Hepatocyte (in vitro differentiated cells): ENCODE measurements around the gene FMO5. TPM values are rescaled to one million over a fixed set of nuclear protein-coding genes. Genes with fewer than 3 reads are reported as not detected.

Experiments
- DNase-seq: peaks from one replicate; pipeline ENCODE4 v3.0.0-alpha.2; 2016; ENCODE audit warnings: low spot score
- H2AFZ ChIP-seq: fragments of 200-600 bp; sonication (generic); 2 replicates; pipeline ENCODE4 v1.6.0; 2016; ENCODE audit warnings: antibody characterized with exemption, mild to moderate bottlenecking
- H3K27ac ChIP-seq: fragments of 200-600 bp; sonication (generic); 2 replicates; pipeline ENCODE4 v1.5.1; 2016; ENCODE audit warnings: mild to moderate bottlenecking
- H3K27me3 ChIP-seq: fragments of 200-600 bp; sonication (generic); 2 replicates; pipeline ENCODE4 v1.6.1; 2016
- H3K36me3 ChIP-seq: fragments of 200-600 bp; sonication (generic); replicated peaks from 2 replicates; pipeline ENCODE4 v1.5.1; 2016; ENCODE audit warnings: low read depth; ENCODE audit not compliant: insufficient read depth
- H3K4me1 ChIP-seq: fragments of 200-600 bp; sonication (generic); 2 replicates; pipeline ENCODE4 v1.5.1; 2016; ENCODE audit warnings: mild to moderate bottlenecking, moderate library complexity; ENCODE audit not compliant: insufficient read depth
- H3K4me2 ChIP-seq: fragments of 200-600 bp; sonication (generic); 2 replicates; pipeline ENCODE4 v1.6.0; 2016
- H3K4me3 ChIP-seq: fragments of 200-600 bp; sonication (generic); 2 replicates; pipeline ENCODE4 v1.5.1; 2016; ENCODE audit warnings: mild to moderate bottlenecking
- H3K79me2 ChIP-seq: fragments of 200-600 bp; sonication (generic); 2 replicates; pipeline ENCODE4 v1.6.0; 2017; ENCODE audit warnings: mild to moderate bottlenecking
- H3K9me2 ChIP-seq: fragments of 200-600 bp; sonication (generic); replicated peaks from 2 replicates; pipeline ENCODE4 v1.6.0; 2017; ENCODE audit warnings: mild to moderate bottlenecking; ENCODE audit not compliant: insufficient read depth
- H3K9me3 ChIP-seq: fragments of 200-600 bp; sonication (generic); 2 replicates; pipeline ENCODE4 v1.5.1; 2016; ENCODE audit warnings: low read depth, mild to moderate bottlenecking
- H4K20me1 ChIP-seq: fragments of 200-600 bp; sonication (generic); 2 replicates; pipeline ENCODE4 v1.6.0; 2016; ENCODE audit warnings: mild to moderate bottlenecking; ENCODE audit not compliant: insufficient read depth, poor library complexity, severe bottlenecking
- EZH2 ChIP-seq: fragments of 200-600 bp; sonication (generic); IDR thresholded peaks from 2 replicates; pipeline ENCODE4 v1.6.1; 2016; ENCODE audit warnings: antibody characterized with exemption, mild to moderate bottlenecking, borderline replicate concordance
- EZH2phosphoT487 ChIP-seq: fragments of 200-600 bp; sonication (generic); IDR thresholded peaks from one replicate; pipeline ENCODE4 v1.6.1; 2018; ENCODE audit warnings: antibody characterized with exemption, mild to moderate bottlenecking, low read depth, moderate library complexity; ENCODE audit not compliant: unreplicated experiment, severe bottlenecking
- WGBS: methylation state at CpG from one replicate; pipeline ENCODE4 v1.1.6; 2016; ENCODE audit warnings: low lambda C conversion rate; ENCODE audit errors: missing lambda C conversion rate; 5-methylcytosine and 5-hydroxymethylcytosine counted together
- polyA plus RNA-seq: library from polyadenylated mRNA; unstranded; fragments of >200 nt; fragmentation: Nextera tagmentation; extraction: Ambion mirVana; gene quantifications from 2 replicates; pipeline ENCODE4 v1.2.1, GENCODE V29; 2016
- total RNA-seq: library from RNA; depleted of rRNA; stranded (reverse); fragments of >200 nt; gene quantifications from 2 replicates; pipeline ENCODE4 v1.2.3, GENCODE V29; 2014
- TF ChIP-seq, protein P1 (sequence below): fragments of 200-600 bp; sonication (generic); IDR thresholded peaks from 2 replicates; pipeline ENCODE4 v1.5.1; 2016; ENCODE audit warnings: antibody characterized with exemption, mild to moderate bottlenecking; ENCODE audit not compliant: poor library complexity

Gene FMO5
- total and polyA plus RNA-seq, 2 experiments from 2014 or later = 44.6 to 48.6 TPM

- H3K4me1 ChIP-seq = no peaks in the 10 kb centered on the region
- no peak overlapping the region for H2AFZ ChIP-seq
- H3K4me3 ChIP-seq = no peak overlapping the region
- no peaks in the 10 kb centered on the region for H3K9me3 ChIP-seq
- no peak overlapping the region for H3K4me2 ChIP-seq
- no peaks in the 10 kb centered on the region for H3K27me3 ChIP-seq
- H3K36me3 ChIP-seq = no peaks in the 10 kb centered on the region
- 99% methylated on average over 4 of the region's 4 CpGs for WGBS
- H3K9me2 ChIP-seq = no peaks in the 10 kb centered on the region
- H4K20me1 ChIP-seq = no peaks in the 10 kb centered on the region
- DNase-seq = no peak
- H3K79me2 ChIP-seq = no peaks in the 10 kb centered on the region
- TF ChIP-seq, protein P1, sequence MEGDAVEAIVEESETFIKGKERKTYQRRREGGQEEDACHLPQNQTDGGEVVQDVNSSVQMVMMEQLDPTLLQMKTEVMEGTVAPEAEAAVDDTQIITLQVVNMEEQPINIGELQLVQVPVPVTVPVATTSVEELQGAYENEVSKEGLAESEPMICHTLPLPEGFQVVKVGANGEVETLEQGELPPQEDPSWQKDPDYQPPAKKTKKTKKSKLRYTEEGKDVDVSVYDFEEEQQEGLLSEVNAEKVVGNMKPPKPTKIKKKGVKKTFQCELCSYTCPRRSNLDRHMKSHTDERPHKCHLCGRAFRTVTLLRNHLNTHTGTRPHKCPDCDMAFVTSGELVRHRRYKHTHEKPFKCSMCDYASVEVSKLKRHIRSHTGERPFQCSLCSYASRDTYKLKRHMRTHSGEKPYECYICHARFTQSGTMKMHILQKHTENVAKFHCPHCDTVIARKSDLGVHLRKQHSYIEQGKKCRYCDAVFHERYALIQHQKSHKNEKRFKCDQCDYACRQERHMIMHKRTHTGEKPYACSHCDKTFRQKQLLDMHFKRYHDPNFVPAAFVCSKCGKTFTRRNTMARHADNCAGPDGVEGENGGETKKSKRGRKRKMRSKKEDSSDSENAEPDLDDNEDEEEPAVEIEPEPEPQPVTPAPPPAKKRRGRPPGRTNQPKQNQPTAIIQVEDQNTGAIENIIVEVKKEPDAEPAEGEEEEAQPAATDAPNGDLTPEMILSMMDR = no peak
- TF ChIP-seq EZH2 (no peak), EZH2phosphoT487 (no peak)
- no peak overlapping the region for H3K27ac ChIP-seq
Measured at GRCh38 chr1:147267711-147268110, 42.6 kb upstream of the FMO5 start.

DNA sequence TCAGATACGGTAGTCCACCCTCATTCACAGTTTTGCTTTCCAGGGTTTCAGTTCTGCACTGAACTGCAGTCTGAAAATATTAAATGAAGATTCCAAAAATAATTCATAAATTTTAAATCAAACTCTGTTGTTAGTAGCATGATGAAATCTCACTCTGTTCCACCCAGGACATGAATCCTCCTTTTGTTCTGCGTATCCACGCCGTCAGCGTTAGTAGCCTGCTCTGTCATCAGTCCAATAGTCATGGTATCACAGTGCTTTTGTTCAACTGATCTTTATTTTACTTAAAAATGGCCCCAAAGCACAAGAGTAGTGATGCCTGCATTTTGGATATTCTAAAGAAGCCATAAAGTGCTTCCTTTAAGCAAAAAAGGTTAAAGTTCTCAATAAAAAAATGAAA, 41.2 kb upstream of the FMO5 start:
- H2AFZ ChIP-seq = no peak overlapping the region
- no peaks in the 10 kb centered on the region for H3K4me1 ChIP-seq
- H3K27ac ChIP-seq = no peak overlapping the region
- no peak overlapping the region for H3K4me2 ChIP-seq
- TF ChIP-seq EZH2 (no peak), EZH2phosphoT487 (no peak)
- TF ChIP-seq, protein P1 = no peak
- H3K27me3 ChIP-seq = no peaks in the 10 kb centered on the region
- whole genome bisulfite sequencing = 97% methylated on average over 5 of the region's 5 CpGs
- no peaks in the 10 kb centered on the region for H3K9me2 ChIP-seq
- no peaks in the 10 kb centered on the region for H4K20me1 ChIP-seq
- H3K9me3 ChIP-seq = no peaks in the 10 kb centered on the region
- H3K4me3 ChIP-seq = no peak overlapping the region
- H3K36me3 ChIP-seq = peaks cover 3% of the 10 kb centered on the region
- DNase-seq = no peak
- no peaks in the 10 kb centered on the region for H3K79me2 ChIP-seq

DNA sequence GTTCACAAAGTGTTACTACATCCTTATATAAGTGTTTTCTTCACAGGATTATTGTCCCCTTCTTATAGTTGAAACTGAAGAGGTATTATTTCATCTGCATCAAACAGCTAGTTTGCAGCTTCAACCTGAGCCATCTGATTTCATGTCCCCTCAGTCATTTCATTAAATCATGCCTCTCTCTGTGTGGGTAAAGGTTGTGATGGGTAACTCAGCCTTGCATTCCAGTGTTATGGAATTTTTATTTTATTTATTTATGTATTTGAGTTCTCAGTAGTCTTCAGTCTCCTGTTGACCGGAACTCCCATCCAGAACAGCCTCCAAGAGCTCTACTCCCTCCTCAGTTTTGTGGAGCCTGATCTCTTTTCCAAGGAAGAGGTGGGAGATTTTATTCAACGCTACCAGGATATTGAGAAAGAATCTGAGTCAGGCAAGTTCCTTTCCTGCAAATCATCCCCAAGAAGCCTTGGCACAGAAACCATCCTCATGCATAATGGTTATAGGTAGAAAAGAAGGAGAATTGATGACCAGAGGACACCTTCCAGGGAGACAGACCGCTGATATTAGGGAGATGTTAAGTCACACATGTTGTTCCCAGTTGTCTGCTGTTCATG, 39.1 kb upstream of the FMO5 start:
- Histone ChIP-seq H4K20me1 (no peaks in the 10 kb centered on the region), H3K4me1 (no peaks in the 10 kb centered on the region), H3K36me3 (peaks cover 4% of the 10 kb centered on the region), H3K79me2 (no peaks in the 10 kb centered on the region), H3K27me3 (no peaks in the 10 kb centered on the region), H3K27ac (no peak overlapping the region), H3K4me3 (no peak overlapping the region), H3K4me2 (no peak overlapping the region), H2AFZ (no peak overlapping the region), H3K9me3 (no peaks in the 10 kb centered on the region), H3K9me2 (no peaks in the 10 kb centered on the region)
- TF ChIP-seq EZH2 (no peak), EZH2phosphoT487 (no peak)
- TF ChIP-seq, protein P1 = no peak
- DNase-seq = no peak
- 92% methylated on average over 3 of the region's 3 CpGs for WGBS

DNA sequence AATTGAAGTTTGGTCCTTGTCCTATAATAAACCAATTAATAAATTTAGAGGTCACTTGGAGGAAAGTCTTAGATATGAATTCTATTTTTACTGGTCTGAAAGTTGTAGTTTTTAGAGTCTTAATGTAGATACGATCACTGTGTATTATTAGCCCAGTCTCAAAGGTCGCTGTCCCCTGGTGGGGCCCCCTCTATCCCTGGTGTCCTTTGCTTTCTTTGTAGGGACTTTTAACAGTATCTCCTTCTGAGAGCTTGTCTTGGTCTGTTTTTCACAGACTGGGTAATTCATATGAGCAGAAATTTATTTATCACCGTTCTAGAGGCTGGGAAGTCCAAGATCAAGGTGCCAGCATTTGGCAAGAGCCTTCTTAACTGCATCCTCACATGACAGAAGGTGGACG, 35.8 kb upstream of the FMO5 start:
- Histone ChIP-seq H3K4me3 (no peak overlapping the region), H3K79me2 (peaks cover 16% of the 10 kb centered on the region), H3K4me2 (no peak overlapping the region), H3K36me3 (peaks cover 4% of the 10 kb centered on the region), H3K9me2 (no peaks in the 10 kb centered on the region), H3K27me3 (no peaks in the 10 kb centered on the region), H3K4me1 (no peaks in the 10 kb centered on the region), H3K9me3 (no peaks in the 10 kb centered on the region), H4K20me1 (no peaks in the 10 kb centered on the region), H2AFZ (no peak overlapping the region), H3K27ac (no peak overlapping the region)
- no peak for TF ChIP-seq EZH2
- TF ChIP-seq, protein P1 = no peak
- no peak for TF ChIP-seq EZH2phosphoT487
- no peak for DNase-seq
- 84% methylated on average over 4 of the region's 4 CpGs for WGBS
